K562 (cell line): ENCODE data around the gene ANGEL2. TPM values are rescaled to one million over a fixed set of nuclear protein-coding genes. Genes with fewer than 3 reads are reported as not detected.

Source experiments
- BCLAF1 ChIP-seq, 2 experiments: fragments of 450-650 bp in 1 of 2; IDR thresholded peaks; 2 replicates each; pipeline ENCODE4 v1.6.1; 2011 to 2017; ENCODE audit warnings: low read depth in 2 of 2, antibody characterized with exemption in 1 of 2, borderline replicate concordance in 1 of 2, low read length in 1 of 2, mild to moderate bottlenecking in 1 of 2, mixed read lengths in 1 of 2; ENCODE audit not compliant: control insufficient read depth in 1 of 2
- E4F1 ChIP-seq: fragments of 250-450 bp; sonication (Bioruptor Pico); IDR thresholded peaks from 2 replicates; pipeline ENCODE4 v1.5.0; 2021; ENCODE audit warnings: mild to moderate bottlenecking, borderline replicate concordance
- EHMT2 ChIP-seq: fragments of 450-650 bp; IDR thresholded peaks from 2 replicates; pipeline ENCODE4 v1.6.1; 2018; ENCODE audit warnings: antibody characterized with exemption
- ELF1 ChIP-seq: fragments of 200-800 bp; sonication (Bioruptor generic); IDR thresholded peaks from 2 replicates; pipeline ENCODE4 v1.6.1; 2016; ENCODE audit warnings: missing genetic modification characterization, missing compliant biosample characterization
- FIP1L1 ChIP-seq: fragments of 200-400 bp; formaldehyde crosslinking; IDR thresholded peaks from 2 replicates; pipeline ENCODE4 v1.6.1; 2018; ENCODE audit warnings: mild to moderate bottlenecking, low read depth, low read length; ENCODE audit not compliant: poor library complexity, severe bottlenecking
- FOSL1 ChIP-seq: fragments of 200-800 bp; sonication (Bioruptor generic); conservative IDR thresholded peaks from 2 replicates; pipeline ENCODE4 v1.6.1; 2016; ENCODE audit warnings: missing genetic modification characterization, missing compliant biosample characterization
- KDM5B ChIP-seq: fragments of 200-600 bp; sonication (generic); IDR thresholded peaks from 2 replicates; pipeline ENCODE4 v1.6.1; 2012; ENCODE audit warnings: low read depth, mild to moderate bottlenecking, moderate library complexity, low read length, control low read depth, inconsistent platforms; ENCODE audit not compliant: insufficient replicate concordance
- NR3C1 ChIP-seq: sonication (generic); formaldehyde crosslinking; IDR thresholded peaks from 2 replicates; pipeline ENCODE4 v1.8.1; 2022; ENCODE audit warnings: missing genetic modification reagents
- PHB2 ChIP-seq: fragments of 450-650 bp; IDR thresholded peaks from 2 replicates; pipeline ENCODE4 v1.6.1; 2017; ENCODE audit warnings: low read depth
- TEAD1 ChIP-seq, 2 experiments: fragments of 450-650 bp in 1 of 2; sonication (generic) in 1 of 2; formaldehyde crosslinking; IDR thresholded peaks; 2 replicates each; pipeline versions ENCODE4 v1.4.0 to v1.8.0; 2020 to 2022; ENCODE audit warnings: mild to moderate bottlenecking in 2 of 2, missing genetic modification reagents in 1 of 2
- ZBTB43 ChIP-seq: sonication (generic); formaldehyde crosslinking; IDR thresholded peaks from 2 replicates; pipeline ENCODE4 v1.8.0; 2023; ENCODE audit warnings: mild to moderate bottlenecking, missing genetic modification reagents
- ZBTB49 ChIP-seq: sonication (generic); formaldehyde crosslinking; IDR thresholded peaks from 2 replicates; pipeline ENCODE4 v1.8.0; 2022; ENCODE audit warnings: missing genetic modification reagents, mild to moderate bottlenecking, borderline replicate concordance
- ZNF740 ChIP-seq, 3 experiments: fragments of 200-800 bp in 1 of 3; sonication (Bioruptor generic) in 1 of 3; sonication (generic) in 1 of 3; formaldehyde crosslinking in 1 of 3; IDR thresholded peaks; 2 replicates each; pipeline versions ENCODE4 v1.6.1 to v1.8.0; 2016 to 2022; ENCODE audit warnings: mild to moderate bottlenecking in 2 of 3, missing compliant biosample characterization in 2 of 3, missing genetic modification characterization in 2 of 3, missing genetic modification reagents in 1 of 3
- polyA plus RNA-seq, 8 experiments: library from polyadenylated mRNA; depleted of rRNA in 4 of 8; stranded (reverse) in 5 of 8; unstranded in 3 of 8; fragments of >200 nt; fragmentation: Nextera tagmentation in 2 of 8; fragmentation: Illumina TruSeq in 1 of 8; extraction: Ambion mirVana in 2 of 8; extraction: Trizol in 1 of 8; gene quantifications; 2 replicates each; pipeline versions ENCODE4 v1.2.1 to v1.2.3, GENCODE V29; 2011 to 2014; ENCODE audit warnings: inconsistent platforms in 1 of 8, missing spikeins in 1 of 8
- total RNA-seq, 7 experiments: library from RNA; depleted of rRNA in 6 of 7; stranded (reverse); fragments of >200 nt in 6 of 7; fragmentation: Illumina TruSeq in 2 of 7; extraction: Trizol in 2 of 7; gene quantifications; 2 replicates each; pipeline versions ENCODE4 v1.2.1 to v1.2.3, GENCODE V29; 2011 to 2021; ENCODE audit warnings: low replicate concordance in 1 of 7

The ANGEL2 gene
- total and polyA plus RNA-seq, 9 of the 15 experiments (the other 6 are each of a cell fraction or from before 2014, with no cell fraction given), result 6.8 to 34.6 (median 26.2) TPM

- TF ChIP-seq E4F1 (CRISPR knock-in tag) (no peak), ELF1 (tag) (peak; percentile 94), TEAD1 (CRISPR knock-in tag; IDR thresholded peaks at IDR 0.05) (peak in 1 of 2 experiments; percentile 87; a peak in 2 of 4 replicates), PHB2 (no peak), ZNF740 (CRISPR knock-in tag; IDR thresholded peaks at IDR 0.05) (no peak), ZNF740 (tag; IDR thresholded peaks at IDR 0.05) (no peak), ZBTB49 (CRISPR knock-in tag) (no peak), ZBTB43 (CRISPR knock-in tag) (peak; percentile 57), BCLAF1 (IDR thresholded peaks at IDR 0.05; ENCODE audit: borderline replicate concordance in 1 of 2, control insufficient read depth in 1 of 2, low read depth in 2 of 2, low read length in 1 of 2) (0 out of 4 replicates have a peak, but pooled peaks of 1 of the 2 experiments have one; percentile 49), FOSL1 (tag) (no peak), EHMT2 (no peak), FIP1L1 (peak; percentile 45), NR3C1 (CRISPR knock-in tag) (no peak), KDM5B (peak; percentile 84)
These were observed at the start of gene ANGEL2 (continued) for GRCh38 chr1:213015099-213016050.
